HL-60 (cell line): ENCODE measurements around the gene CREB3L4.

ENCODE experiments used
- GABPA ChIP-seq: IDR thresholded peaks from 2 replicates; pipeline ENCODE4 v1.6.1; 2012; ENCODE audit warnings: low read depth
- POLR2AphosphoS5 ChIP-seq: IDR thresholded peaks from 2 replicates; pipeline ENCODE4 v1.6.1; 2012; ENCODE audit warnings: low read depth
- TF ChIP-seq, protein P1 (sequence below): IDR thresholded peaks from one replicate; pipeline ENCODE4 v1.5.1; 2011; ENCODE audit warnings: low read length, control low read depth, inconsistent platforms; ENCODE audit not compliant: insufficient read depth

DNA sequence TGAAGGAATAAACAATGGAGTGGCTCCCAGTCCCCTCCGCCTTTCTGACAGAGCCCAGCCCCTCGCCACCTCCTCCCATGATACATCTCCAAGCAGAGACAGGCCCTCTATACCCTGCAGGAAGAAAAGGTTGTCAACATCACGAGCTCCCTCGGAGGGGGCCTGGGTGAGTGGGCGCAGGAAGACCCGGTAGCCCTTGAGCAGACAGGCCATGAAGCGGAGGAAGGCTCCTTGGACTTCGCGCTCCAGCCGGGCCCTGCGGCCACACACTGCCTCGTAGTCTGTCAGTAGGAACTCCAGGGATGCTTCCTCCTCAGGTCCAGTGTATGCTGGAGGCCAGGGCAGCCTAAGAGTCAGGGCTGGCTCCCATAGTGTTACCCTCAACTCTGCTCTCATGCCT, 28.2 kb upstream of the CREB3L4 start:
- TF ChIP-seq, protein P1, sequence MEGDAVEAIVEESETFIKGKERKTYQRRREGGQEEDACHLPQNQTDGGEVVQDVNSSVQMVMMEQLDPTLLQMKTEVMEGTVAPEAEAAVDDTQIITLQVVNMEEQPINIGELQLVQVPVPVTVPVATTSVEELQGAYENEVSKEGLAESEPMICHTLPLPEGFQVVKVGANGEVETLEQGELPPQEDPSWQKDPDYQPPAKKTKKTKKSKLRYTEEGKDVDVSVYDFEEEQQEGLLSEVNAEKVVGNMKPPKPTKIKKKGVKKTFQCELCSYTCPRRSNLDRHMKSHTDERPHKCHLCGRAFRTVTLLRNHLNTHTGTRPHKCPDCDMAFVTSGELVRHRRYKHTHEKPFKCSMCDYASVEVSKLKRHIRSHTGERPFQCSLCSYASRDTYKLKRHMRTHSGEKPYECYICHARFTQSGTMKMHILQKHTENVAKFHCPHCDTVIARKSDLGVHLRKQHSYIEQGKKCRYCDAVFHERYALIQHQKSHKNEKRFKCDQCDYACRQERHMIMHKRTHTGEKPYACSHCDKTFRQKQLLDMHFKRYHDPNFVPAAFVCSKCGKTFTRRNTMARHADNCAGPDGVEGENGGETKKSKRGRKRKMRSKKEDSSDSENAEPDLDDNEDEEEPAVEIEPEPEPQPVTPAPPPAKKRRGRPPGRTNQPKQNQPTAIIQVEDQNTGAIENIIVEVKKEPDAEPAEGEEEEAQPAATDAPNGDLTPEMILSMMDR: no peak
- TF ChIP-seq POLR2AphosphoS5: no peak
- no peak for TF ChIP-seq GABPA
